GM12878 (cell line): Measurements from ENCODE around the gene TSFM. TPM values are rescaled to one million over a fixed set of nuclear protein-coding genes. Genes with fewer than 3 reads are reported as not detected.

Experiments
- ATAC-seq: fragments of 200-7000 bp; cut with Tn5 transposase; 3 replicates; pipeline ENCODE4 v1.9.1; 2020; ENCODE audit warnings: mild to moderate bottlenecking, moderate library complexity
- BruUV-seq: library from RNA; stranded (reverse); fragments of 400-500 nt; replicated peaks from 2 replicates; lab custom pipeline; 2021; lab: Mats Ljungman, UMichigan
- CTCF ChIA-PET: fragments of 300-600 bp; sonication (Branson Sonifier 250); formaldehyde crosslinking; extraction: SDS; loops from one replicate; lab custom pipeline; 2021; ENCODE audit warnings: inconsistent platforms; lab: Yijun Ruan, JAX
- POLR2A ChIA-PET: fragments of 350-600 bp; formaldehyde crosslinking; extraction: SDS; loops from one replicate; lab custom pipeline; 2021; ENCODE audit warnings: inconsistent platforms; lab: Charles Lee
- RAD21 ChIA-PET: fragments of 300-600 bp; sonication (Branson Sonifier 250); formaldehyde crosslinking; loops from one replicate; lab custom pipeline; 2023; ENCODE audit warnings: antibody characterized with exemption; ENCODE audit not compliant: unreplicated experiment; lab: Charles Lee
- SMC1A ChIA-PET: fragments of 300-600 bp; sonication (Branson Sonifier 250); formaldehyde crosslinking; loops from one replicate; lab custom pipeline; 2023; ENCODE audit not compliant: unreplicated experiment, uncharacterized antibody; lab: Charles Lee
- DNase-seq: peaks from one replicate; pipeline ENCODE4 v3.0.0-alpha.2; 2011; ENCODE audit warnings: low read depth, low spot score
- FAIRE-seq: peaks from 3 replicates; lab custom pipeline; 2011; peaks lifted over from hg19 to GRCh38; lab: Jason Lieb, UNC
- H2AFZ ChIP-seq: 2 replicates; pipeline ENCODE4 v1.6.0; 2011; ENCODE audit warnings: low read depth, low read length, control low read depth; ENCODE audit not compliant: control insufficient read depth
- H3K27ac ChIP-seq: 2 replicates; pipeline ENCODE4 v1.5.1; 2011; ENCODE audit warnings: control low read depth; ENCODE audit not compliant: control insufficient read depth, insufficient read depth
- H3K27me3 ChIP-seq, 2 experiments: replicated peaks in 1 of 2; 2 replicates each; pipeline versions ENCODE4 v1.6.0 to v1.6.1; 2011; ENCODE audit warnings: low read length in 1 of 2; ENCODE audit not compliant: control insufficient read depth in 2 of 2, insufficient read depth in 2 of 2
- H3K36me3 ChIP-seq, 2 experiments: 2 replicates each; pipeline ENCODE4 v1.5.1; 2011; ENCODE audit warnings: low read length in 1 of 2; ENCODE audit not compliant: control insufficient read depth in 2 of 2, insufficient read depth in 2 of 2
- H3K4me1 ChIP-seq: 2 replicates; pipeline ENCODE4 v1.6.1; 2011; ENCODE audit warnings: mild to moderate bottlenecking, low read length, moderate library complexity, mixed read lengths; ENCODE audit not compliant: control insufficient read depth, insufficient read depth
- H3K4me2 ChIP-seq: 2 replicates; pipeline ENCODE4 v1.6.0; 2011; ENCODE audit warnings: control low read depth; ENCODE audit not compliant: control insufficient read depth, insufficient read depth
- H3K4me3 ChIP-seq: fragments of 200-600 bp; sonication (generic); 2 replicates; pipeline ENCODE4 v1.5.1; 2016
- H3K79me2 ChIP-seq: 2 replicates; pipeline ENCODE4 v1.6.0; 2011; ENCODE audit warnings: low read length; ENCODE audit not compliant: control insufficient read depth, insufficient read depth
- H3K9ac ChIP-seq: 2 replicates; pipeline ENCODE4 v1.8.0; 2011; ENCODE audit warnings: low read length, control low read depth, mixed read lengths; ENCODE audit not compliant: control insufficient read depth, insufficient read depth
- H3K9me3 ChIP-seq: replicated peaks from 3 replicates; pipeline ENCODE4 v1.5.1; 2011; ENCODE audit warnings: mild to moderate bottlenecking, low read length; ENCODE audit not compliant: control insufficient read depth, insufficient read depth
- H4K20me1 ChIP-seq: 2 replicates; pipeline ENCODE4 v1.6.0; 2011; ENCODE audit not compliant: control insufficient read depth, insufficient read depth
- CBFB ChIP-seq: IDR thresholded peaks from 2 replicates; pipeline ENCODE4 v1.6.1; 2016; ENCODE audit warnings: antibody characterized with exemption, low read depth
- CHD4 ChIP-seq: fragments of 200-600 bp; sonication (generic); IDR thresholded peaks from 2 replicates; pipeline ENCODE4 v1.6.1; 2016; ENCODE audit warnings: mild to moderate bottlenecking
- HDAC6 ChIP-seq: fragments of 200-600 bp; sonication (generic); IDR thresholded peaks from one replicate; pipeline ENCODE4 v1.8.0; 2017; ENCODE audit warnings: antibody characterized with exemption; ENCODE audit not compliant: unreplicated experiment
- IKZF2 ChIP-seq, 2 experiments: fragments of 450-650 bp; IDR thresholded peaks; 2 replicates each; pipeline ENCODE4 v1.6.1; 2017; ENCODE audit warnings: mild to moderate bottlenecking in 2 of 2, moderate library complexity in 2 of 2
- NFXL1 ChIP-seq: fragments of 450-650 bp; IDR thresholded peaks from 2 replicates; pipeline ENCODE4 v1.6.1; 2017; ENCODE audit warnings: antibody characterized with exemption, mild to moderate bottlenecking, borderline replicate concordance
- NRF1 ChIP-seq: conservative IDR thresholded peaks from 2 replicates; pipeline ENCODE4 v1.6.1; 2011; ENCODE audit warnings: mild to moderate bottlenecking, low read depth, low read length, improper control_type of control experiment
- PML ChIP-seq: IDR thresholded peaks from 2 replicates; pipeline ENCODE4 v1.6.1; 2012; ENCODE audit warnings: low read length, inconsistent platforms
- POLR2AphosphoS5 ChIP-seq: IDR thresholded peaks from 2 replicates; pipeline ENCODE4 v1.6.1; 2011; ENCODE audit warnings: mild to moderate bottlenecking, low read length, inconsistent platforms
- SRF ChIP-seq, 2 experiments: IDR thresholded peaks; 2 replicates each; pipeline ENCODE4 v1.6.1; 2011; ENCODE audit warnings: low read depth in 2 of 2, low read length in 2 of 2, mild to moderate bottlenecking in 1 of 2, moderate library complexity in 1 of 2
- TBL1XR1 ChIP-seq: IDR thresholded peaks from 2 replicates; pipeline ENCODE4 v1.6.1; 2012; ENCODE audit warnings: low read depth, low read length, improper control_type of control experiment
- ZNF274 ChIP-seq: IDR thresholded peaks from one replicate; pipeline ENCODE4 v1.8.0; 2011; ENCODE audit not compliant: insufficient read length, insufficient read depth
- WGBS: methylation state at CpG from one replicate; pipeline ENCODE4 v1.1.6; 2016; ENCODE audit warnings: low lambda C conversion rate; ENCODE audit not compliant: insufficient replicate concordance, insufficient coverage; ENCODE audit errors: missing lambda C conversion rate; 5-methylcytosine and 5-hydroxymethylcytosine counted together
- in situ Hi-C: fragments of 300-500 bp; cut with MboI; formaldehyde crosslinking; loops from 9 replicates; pipeline ENCODE4 v1.14.3; 2018; ENCODE audit warnings: mixed read lengths
- intact Hi-C: fragments of 100-400 bp; cut with micrococcal nuclease; formaldehyde crosslinking; loops from one replicate; pipeline ENCODE4 v1.14.2; 2022; ENCODE audit not compliant: unreplicated experiment
- polyA plus RNA-seq, 11 experiments: library from polyadenylated mRNA; depleted of rRNA in 4 of 11; unstranded in 6 of 11; stranded (reverse) in 5 of 11; fragments of >200 nt; fragmentation: Nextera tagmentation in 4 of 11; fragmentation: Illumina TruSeq in 1 of 11; extraction: Ambion mirVana in 4 of 11; extraction: Trizol in 1 of 11; gene quantifications; 1 replicate in 1 of 11; 2 replicates in 10 of 11; pipeline versions ENCODE4 v1.2.1 to v1.2.3, GENCODE V29; 2011 to 2016; ENCODE audit warnings: inconsistent platforms in 2 of 11, missing spikeins in 2 of 11, low read depth in 1 of 11
- total RNA-seq, 4 experiments: library from RNA; depleted of rRNA in 3 of 4; stranded (reverse); fragments of >200 nt in 3 of 4; fragmentation: Illumina TruSeq in 1 of 4; extraction: Trizol in 1 of 4; gene quantifications; 2 replicates each; pipeline versions ENCODE4 v1.2.1 to v1.2.3, GENCODE V29; 2013 to 2021
- TF ChIP-seq, protein P1 (sequence below): fragments of 450-650 bp; IDR thresholded peaks from 2 replicates; pipeline ENCODE4 v1.6.1; 2017; ENCODE audit warnings: antibody characterized with exemption, mild to moderate bottlenecking, moderate library complexity

TSFM gene
- total and polyA plus RNA-seq, 10 of the 15 experiments (the other 5 are each of a cell fraction or from before 2014, with no cell fraction given): 36.7 to 132 (median 45.6) TPM

DNA sequence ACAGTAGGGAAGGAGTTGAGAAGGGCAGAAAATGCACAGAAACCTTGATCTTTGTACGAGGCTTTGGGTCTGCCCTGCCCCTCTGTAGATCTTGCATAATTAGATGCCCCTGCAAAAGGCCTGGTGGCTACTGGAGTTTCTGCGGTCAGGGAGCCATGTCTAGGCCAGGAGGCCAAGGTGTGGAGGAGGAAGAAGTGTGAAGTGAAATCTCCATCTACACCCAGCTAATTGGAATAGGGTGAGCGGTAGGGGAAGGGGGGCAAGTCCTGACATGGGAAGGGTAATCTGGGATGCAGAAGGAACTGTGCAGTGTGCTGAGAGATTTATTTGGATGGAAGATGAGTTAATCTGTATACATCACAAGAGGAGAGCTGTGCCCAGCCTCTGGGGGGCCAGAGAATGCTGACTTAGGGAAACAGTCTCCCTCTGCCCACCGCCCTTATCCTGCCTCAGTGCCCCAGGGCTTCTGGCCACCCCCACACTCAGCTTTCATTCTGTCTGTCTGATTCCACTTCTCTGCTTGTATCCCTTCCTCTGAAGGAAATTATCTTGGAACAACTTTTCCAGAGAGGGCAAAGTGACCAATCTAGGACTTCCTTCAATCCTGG lies 21.1 kb upstream of the TSFM start:
- H3K27ac ChIP-seq: no peak overlapping the region
- ATAC-seq: no peak
- BruUV-seq: no TSS peak
- no peak overlapping the region for H2AFZ ChIP-seq
- no peaks in the 10 kb centered on the region; the same call in 1 of the 2 replicates for H4K20me1 ChIP-seq
- no peaks in the 10 kb centered on the region; the same call in 2 of the 3 replicates for H3K9me3 ChIP-seq
- peaks cover 27% of the 10 kb centered on the region for H3K4me1 ChIP-seq
- ChIA-PET SMC1A (no interaction called here), CTCF (interaction anchor here (0.5 kb wide), 1 partner anchor 172 kb away, joined by 3 read pairs; no protein-coding TSS in a partner anchor), RAD21 (no interaction called here), POLR2A (no interaction called here)
- peaks cover 0 to 3% of the 10 kb centered on the region in 2 experiments; a peak in 2 of 4 replicates for H3K36me3 ChIP-seq
- no peak for TF ChIP-seq SRF (IDR thresholded peaks at IDR 0.05; ENCODE audit: low read depth in 2 of 2, low read length in 2 of 2)
- no peak for TF ChIP-seq PML
- TF ChIP-seq CHD4: no peak
- no peaks in the 10 kb centered on the region for H3K79me2 ChIP-seq
- in situ Hi-C loops: no loop called here
- H3K9ac ChIP-seq: no peak overlapping the region
- DNase-seq: no peak
- no peak overlapping the region for H3K4me3 ChIP-seq
- H3K4me2 ChIP-seq: no peak overlapping the region
- no peak for FAIRE-seq
- peaks cover 11 to 23% of the 10 kb centered on the region in 2 experiments; a peak in 3 of 4 replicates for H3K27me3 ChIP-seq
- intact Hi-C loops: no loop called here
- WGBS: 79% methylated on average over 4 of the region's 4 CpGs

DNA sequence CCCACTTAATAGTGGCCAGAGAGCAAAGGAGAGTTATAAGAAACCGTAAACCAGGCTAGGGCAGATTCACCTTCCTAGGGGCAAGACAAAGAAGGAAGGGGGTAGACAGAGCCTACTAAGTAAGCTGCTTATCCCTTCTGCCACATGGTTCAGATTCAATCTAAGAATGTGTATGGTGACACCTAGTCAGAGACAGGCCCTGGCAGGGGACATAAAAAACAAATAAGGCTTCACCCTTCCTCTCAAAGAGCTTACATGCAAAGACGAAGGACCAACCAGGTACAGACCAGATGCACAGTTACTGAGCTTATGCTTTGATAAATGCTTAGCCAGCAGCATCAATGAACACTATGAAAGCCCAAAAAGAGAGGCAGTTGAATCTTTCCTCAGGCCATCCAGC lies 20.1 kb upstream of the TSFM start:
- Histone ChIP-seq H3K79me2 (no peaks in the 10 kb centered on the region), H3K4me1 (peaks cover 22% of the 10 kb centered on the region), H2AFZ (no peak overlapping the region), H4K20me1 (no peaks in the 10 kb centered on the region; the same call in 1 of the 2 replicates), H3K36me3 (peaks cover 0 to 3% of the 10 kb centered on the region in 2 experiments; a peak in 2 of 4 replicates), H3K27me3 (peaks cover 11 to 23% of the 10 kb centered on the region in 2 experiments; a peak in 3 of 4 replicates), H3K9ac (no peak overlapping the region), H3K4me3 (no peak overlapping the region), H3K9me3 (no peaks in the 10 kb centered on the region; the same call in 2 of the 3 replicates), H3K27ac (no peak overlapping the region), H3K4me2 (no peak overlapping the region)
- no TSS peak for BruUV-seq
- intact Hi-C loops: no loop called here
- no peak for DNase-seq
- ChIA-PET CTCF (interaction anchor here (0.6 to 0.9 kb wide), 3 partner anchors 14 to 195 kb away, joined by 3 to 4 read pairs (median 3); no protein-coding TSS in a partner anchor), RAD21 (no interaction called here), SMC1A (interaction anchor here (0.7 kb wide), 1 partner anchor 282 kb away, joined by 3 read pairs; the partner anchor contains the start of gene ARHGAP9), POLR2A (interaction anchor here (0.5 kb wide), 1 partner anchor 62 kb away, joined by 3 read pairs; no protein-coding TSS in a partner anchor)
- in situ Hi-C loops: no loop called here
- no peak for FAIRE-seq
- TF ChIP-seq, protein P1, sequence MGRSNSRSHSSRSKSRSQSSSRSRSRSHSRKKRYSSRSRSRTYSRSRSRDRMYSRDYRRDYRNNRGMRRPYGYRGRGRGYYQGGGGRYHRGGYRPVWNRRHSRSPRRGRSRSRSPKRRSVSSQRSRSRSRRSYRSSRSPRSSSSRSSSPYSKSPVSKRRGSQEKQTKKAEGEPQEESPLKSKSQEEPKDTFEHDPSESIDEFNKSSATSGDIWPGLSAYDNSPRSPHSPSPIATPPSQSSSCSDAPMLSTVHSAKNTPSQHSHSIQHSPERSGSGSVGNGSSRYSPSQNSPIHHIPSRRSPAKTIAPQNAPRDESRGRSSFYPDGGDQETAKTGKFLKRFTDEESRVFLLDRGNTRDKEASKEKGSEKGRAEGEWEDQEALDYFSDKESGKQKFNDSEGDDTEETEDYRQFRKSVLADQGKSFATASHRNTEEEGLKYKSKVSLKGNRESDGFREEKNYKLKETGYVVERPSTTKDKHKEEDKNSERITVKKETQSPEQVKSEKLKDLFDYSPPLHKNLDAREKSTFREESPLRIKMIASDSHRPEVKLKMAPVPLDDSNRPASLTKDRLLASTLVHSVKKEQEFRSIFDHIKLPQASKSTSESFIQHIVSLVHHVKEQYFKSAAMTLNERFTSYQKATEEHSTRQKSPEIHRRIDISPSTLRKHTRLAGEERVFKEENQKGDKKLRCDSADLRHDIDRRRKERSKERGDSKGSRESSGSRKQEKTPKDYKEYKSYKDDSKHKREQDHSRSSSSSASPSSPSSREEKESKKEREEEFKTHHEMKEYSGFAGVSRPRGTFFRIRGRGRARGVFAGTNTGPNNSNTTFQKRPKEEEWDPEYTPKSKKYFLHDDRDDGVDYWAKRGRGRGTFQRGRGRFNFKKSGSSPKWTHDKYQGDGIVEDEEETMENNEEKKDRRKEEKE: no peak
- TF ChIP-seq POLR2AphosphoS5: no peak
- no peak for TF ChIP-seq NFXL1
- TF ChIP-seq NRF1: no peak
- TF ChIP-seq TBL1XR1: no peak
- TF ChIP-seq CBFB: no peak
- TF ChIP-seq ZNF274: no peak
- TF ChIP-seq IKZF2 (IDR thresholded peaks at IDR 0.05): no peak
- no peak for TF ChIP-seq HDAC6
- 73% methylated on average over 2 of the region's 2 CpGs for WGBS
- ATAC-seq: no peak
